ENCODE measurements around the gene SPNS3.

Gene SPNS3

DNA sequence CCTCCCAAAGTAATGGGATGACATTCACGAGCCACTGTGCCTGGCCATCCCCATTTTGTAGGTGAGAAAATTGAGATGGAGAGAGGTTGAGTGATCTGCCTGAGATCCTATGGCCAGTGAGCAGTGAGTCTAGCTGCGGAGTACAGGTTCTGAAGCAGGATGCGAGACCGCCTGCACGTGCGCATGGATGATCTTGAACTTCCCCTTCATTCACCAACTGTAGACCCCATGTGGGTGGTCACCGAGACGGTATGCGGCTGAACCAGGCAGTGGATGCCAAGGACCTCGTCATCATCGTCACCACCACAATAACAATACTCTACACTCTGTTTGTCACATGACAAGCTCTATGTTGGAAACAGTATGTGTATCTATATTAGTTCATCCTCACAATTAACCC lies 6.2 kb upstream of the SPNS3 start:
- DNase-seq (ENCODE audit: low read depth) = no peak

DNA sequence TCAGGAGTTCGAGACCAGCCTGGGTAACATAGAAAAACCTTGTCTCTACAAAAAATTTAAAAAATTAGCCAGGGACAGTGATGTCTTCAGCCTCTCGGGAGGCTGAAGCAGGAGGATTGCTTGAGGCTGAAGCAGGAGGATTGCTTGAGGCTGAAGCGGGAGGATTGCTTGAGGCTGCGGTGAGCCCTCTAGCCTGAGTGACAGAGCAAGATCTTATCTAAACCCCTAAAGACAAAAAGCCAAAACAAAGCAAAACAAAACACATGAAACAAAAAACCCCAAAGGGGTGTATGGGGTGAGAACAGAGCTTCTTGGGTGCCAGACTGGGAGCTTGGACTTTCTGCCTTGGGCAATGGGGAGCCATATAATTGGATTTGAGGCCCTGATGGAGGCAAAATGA lies 2.6 kb downstream of the SPNS3 start:
- DNase-seq (ENCODE audit: low read depth) = no peak

DNA sequence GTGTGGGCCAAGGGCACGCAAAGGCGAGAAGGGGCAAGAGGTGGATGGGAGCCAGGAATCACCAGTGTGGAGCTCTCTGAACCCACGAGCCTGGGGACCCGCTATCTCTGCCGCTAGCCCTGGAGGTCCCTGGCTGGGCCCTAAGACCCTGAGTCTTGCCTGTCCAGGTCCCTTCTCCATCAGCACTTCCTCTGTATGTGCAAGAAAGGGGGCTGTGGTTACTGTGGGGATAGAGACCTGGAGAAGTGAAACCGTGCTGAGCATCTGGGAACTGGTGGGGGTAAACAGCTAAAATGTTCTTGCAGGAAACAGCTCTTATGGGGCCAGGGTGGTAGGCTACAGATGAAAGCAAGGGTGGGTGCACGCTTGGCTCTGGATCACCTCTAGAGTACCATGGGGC lies 3.1 kb downstream of the SPNS3 start:
- no peak for DNase-seq (ENCODE audit: low read depth)

DNA sequence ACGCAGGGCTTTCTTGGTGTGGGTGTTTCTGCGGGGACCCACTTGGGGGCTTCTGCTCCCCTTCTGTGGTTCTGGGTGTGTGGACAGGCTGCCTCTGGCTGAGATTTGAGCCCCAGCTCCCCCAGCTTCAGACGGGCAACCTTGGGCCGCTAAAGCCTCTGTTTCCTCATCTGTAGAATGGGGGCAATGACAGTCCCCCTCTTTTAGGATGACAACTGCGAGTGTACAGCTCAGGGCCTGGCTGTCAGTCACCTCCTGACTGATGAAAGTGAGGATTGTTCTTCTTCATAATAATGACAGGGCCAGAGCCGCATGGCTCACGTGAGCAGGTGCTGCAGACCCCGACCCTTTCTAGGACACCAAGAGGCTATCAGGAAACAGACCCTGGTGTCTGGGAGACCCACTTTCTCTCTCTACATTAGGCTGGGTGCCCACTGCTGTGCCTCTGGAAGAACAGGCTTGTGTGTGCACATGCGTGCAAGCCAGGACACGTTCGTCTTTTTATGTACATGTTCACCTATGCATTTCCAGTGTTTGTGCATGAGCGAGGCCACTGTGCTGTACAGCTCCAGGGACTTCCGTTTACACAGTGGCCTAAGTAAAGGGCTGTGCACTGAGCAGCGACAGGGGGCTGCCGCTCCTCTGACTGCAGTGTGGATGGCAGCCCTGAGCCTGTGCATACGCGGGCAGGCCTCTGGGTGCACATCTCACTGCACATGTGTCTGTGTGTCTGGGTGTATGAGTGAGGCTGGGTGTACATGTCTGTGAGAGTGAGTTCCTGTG lies 4.6 kb downstream of the SPNS3 start:
- DNase-seq (ENCODE audit: low read depth) = no peak

DNA sequence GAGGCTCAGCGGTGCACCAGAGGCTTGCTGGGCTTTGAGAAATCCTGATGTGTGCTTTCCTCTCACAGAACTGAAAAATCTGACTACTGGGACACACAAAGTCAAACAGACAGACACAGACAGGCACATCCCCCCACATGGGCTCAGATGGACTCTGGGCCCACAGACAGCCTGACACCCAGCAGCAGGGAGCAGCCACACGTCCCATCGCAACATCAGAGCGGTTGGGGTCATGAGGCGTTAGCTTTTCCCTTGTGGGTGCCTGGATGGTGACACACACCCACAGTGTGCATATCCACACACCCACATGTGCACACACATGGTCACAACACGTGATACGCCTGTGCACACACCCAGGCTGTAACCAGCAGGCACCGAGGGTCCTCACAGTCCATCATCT lies 6.3 kb downstream of the SPNS3 start:
- DNase-seq (ENCODE audit: low read depth) = no peak

DNA sequence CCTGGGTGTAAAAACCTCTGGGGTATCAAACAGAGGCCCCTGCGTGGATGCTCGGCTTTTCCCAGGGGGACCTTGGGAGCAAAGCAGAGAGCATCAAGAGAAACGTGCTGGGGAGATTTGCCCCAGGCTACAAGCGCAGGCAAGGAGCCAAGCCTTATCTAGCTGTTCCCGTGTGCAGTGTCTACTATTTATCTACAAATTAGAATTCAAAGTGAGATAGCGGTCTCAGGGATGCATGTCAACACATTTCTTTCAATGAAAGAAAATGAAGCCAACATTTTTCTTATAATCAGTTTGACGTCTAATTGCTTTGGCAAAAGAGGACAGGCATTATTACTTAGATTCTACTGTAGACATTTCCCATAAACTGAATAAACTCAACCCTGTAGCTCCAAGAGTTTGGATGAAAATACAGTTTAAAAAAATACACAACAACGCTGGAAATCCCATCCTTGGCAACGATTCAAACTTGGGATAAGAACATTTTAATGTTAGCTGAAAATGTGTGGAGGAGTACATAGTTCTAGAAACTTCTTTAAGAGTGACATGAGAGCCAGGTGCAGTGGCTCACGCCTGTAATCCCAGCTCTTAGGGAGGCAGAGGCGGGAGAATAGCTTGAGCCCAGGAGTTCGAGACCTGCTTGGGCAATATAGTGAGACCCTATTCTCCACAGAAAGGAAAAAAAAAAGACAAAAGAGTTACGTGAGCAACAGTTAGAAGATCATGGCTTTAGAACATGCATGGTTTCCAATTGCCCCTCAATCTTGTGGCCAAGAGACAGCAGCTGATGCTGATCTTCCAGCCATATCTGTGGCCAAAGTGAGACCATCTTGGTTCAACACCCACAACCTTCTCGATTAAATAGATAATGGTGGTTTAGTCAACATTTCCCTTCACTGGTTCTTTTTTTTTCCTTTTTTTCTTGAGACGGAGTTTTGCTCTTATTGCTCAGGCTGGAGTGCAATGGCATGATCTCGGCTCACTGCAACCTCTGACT lies 7.2 kb downstream of the SPNS3 start:
- DNase-seq (ENCODE audit: low read depth) = peak; percentile 9

DNA sequence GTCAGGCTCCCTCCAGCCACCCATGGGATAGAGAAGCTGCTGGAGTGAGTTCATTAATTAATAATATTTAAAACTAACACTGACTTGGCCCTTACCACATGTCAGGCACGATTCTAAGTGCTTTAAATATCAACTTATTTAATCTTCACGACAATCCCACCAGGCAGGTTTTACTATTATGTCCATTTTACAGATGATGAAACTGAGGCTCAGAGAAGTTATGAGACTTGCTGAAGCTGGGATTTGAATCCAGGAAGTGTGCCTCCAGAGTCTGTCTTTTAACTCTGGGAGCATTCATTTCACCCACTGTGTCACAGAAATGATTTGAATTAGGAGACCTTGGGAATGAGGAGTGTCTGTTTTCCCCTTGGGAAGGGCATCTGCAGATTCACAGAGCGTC lies 8.8 kb downstream of the SPNS3 start:
- no peak for DNase-seq (ENCODE audit: low read depth)

DNA sequence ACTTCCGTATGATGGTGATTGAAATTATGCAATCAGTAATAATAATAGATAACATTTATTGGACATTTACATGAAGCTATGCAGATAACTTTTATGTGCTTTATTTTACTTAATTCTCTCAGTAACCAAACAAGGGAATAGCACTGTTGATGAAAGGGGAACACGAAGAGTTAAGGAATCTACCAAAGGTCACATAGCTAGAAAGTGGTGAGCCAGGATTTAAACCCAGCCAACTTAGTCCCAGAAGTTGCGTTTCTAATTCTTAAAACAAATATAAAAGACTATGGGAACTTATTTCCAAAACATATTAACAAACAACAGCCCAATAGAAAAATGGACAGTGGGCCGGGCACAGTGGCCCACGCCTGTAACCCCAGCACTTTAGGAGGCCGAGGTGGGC lies 9.7 kb downstream of the SPNS3 start:
- DNase-seq (ENCODE audit: low read depth) = no peak

DNA sequence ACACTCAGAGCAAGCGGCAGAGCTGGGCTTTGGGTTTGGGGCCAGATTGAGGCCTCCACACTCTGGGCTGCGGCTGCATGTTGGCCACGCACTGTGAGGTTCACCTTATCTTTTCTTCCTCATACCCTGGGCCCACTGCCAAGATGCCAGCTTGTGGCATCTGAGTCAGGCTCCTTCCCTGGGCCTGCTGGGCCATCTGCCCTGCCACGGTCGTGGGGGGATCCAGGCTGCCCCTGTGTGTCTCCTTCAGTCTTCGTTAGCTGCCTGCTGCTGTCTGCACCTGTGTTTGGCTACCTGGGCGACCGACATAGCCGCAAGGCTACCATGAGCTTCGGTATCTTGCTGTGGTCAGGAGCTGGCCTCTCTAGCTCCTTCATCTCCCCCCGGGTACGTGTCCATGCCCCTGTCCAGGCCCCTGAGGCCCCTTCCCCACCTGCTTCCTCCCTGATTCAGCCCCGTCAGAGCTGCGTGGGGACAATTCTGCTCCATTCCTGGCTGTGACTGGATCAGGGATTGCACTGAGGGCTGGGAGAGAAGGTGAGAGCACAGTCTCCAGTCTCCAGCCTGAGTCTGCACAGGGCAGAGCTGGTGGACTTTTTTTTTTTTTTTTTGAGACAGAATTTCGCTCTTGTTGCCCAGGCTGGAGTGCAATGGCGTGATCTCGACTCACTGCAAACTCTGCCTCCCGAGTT lies 11.2 kb downstream of the SPNS3 start:
- DNase-seq (ENCODE audit: low read depth) = no peak

DNA sequence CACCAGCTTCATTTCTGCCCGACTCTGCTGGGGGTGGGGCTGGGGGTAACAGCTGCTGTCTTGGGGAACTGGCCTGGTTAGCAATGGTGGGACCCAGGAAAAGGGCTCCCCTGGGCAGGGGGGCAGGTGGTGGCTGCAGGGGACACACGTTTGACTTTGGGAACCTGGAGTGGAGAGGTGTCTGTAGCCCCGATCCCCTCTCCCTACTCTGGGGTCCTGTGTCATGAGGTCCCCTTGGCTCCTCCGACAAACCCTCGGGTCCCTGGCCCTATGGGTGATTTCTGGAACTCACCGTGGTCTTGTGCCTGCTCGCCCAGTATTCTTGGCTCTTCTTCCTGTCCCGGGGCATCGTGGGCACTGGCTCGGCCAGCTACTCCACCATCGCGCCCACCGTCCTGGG lies 12.0 kb downstream of the SPNS3 start:
- no peak for DNase-seq (ENCODE audit: low read depth)

DNA sequence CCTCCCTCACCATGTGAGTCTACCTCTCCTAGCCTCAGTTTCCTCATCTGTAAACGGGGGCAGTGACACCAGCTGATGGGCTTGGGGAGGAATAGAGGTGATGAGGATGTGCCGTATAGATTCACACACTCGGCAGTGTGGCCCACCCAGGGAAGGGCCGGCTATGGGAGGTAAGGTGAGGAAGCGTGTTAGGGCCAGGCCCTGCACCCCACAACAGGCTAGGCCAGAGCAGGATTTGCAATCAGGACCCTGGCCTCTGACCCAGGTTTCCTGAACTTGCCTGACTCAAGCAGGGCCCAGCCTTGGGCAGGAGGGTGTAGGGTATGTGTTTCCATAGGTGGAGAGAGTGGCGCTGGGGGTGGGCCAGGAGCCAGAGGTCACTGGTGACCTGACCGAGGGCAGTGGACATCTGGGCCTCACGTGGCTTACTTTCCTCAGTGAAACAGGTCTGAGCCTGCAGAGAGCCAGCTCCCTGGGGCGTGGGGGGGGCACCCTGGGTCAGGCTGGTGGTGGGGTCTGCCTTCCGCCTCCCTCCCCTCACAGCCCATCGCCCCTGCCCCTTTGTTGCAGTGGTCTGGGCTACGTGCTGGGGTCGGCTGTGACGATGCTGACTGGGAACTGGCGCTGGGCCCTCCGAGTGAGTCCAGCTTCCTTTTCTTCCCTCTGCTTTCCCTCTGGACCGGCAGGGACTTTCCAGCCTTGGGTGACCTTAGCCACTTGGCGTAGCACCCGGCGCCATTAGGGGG lies 12.8 kb downstream of the SPNS3 start:
- DNase-seq (ENCODE audit: low read depth) = no peak

DNA sequence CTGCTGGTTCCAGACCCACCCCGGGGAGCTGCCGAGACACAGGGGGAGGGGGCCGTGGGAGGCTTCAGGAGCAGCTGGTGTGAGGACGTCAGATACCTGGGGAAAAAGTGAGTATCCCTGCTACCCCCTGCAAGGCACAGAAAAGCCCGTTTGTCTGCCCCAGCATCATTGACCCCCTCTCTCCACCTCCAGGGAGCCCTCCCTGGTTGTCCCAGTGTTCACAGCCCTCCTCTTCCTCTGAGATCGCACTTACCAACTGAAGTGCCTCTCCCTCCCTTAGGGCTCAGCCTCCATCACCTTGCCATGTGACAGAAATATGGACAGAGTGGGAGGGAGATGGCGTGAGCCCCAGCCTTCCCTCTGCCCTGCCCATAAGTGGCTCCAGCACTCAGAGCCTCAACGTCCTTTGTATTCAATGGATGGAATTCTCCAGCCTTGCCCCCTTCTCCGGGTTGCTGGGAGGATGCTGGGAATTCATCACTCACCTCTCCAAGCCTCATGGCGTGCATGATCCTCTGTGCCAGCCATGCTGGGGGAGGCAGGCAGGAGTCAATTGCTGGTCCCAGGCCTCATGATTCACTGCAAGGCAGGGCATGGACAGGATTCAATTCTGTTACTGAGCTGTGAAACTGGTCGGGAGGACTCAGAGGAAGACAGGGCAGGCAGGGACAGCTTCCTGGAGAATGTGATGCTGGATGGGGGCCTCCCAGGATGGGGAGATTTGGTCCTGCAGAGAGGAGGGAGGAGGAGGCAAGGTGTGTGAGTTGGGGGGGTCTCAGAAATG lies 14.6 kb downstream of the SPNS3 start:
- no peak for DNase-seq (ENCODE audit: low read depth)

DNA sequence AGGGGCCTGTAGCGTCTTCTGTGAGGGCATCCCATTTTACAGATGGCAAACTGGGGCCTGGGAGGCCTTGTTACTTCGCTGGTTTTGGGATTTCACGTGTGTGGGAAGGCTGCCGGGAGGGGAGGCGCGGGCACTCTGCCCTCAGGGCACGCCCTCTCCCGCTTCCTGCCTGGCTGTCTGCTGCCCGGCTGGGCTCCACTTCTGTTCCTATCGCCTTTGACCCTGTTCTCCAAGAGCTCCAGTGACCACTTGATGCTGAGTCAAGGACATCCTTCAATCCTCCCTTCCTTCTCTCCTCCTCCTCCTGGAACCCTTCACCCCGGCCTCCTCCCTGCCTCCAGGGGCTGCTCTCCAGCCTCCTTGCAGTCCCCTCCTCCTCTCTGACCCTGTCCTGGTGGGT lies 16.0 kb downstream of the SPNS3 start:
- DNase-seq (ENCODE audit: low read depth) = no peak

DNA sequence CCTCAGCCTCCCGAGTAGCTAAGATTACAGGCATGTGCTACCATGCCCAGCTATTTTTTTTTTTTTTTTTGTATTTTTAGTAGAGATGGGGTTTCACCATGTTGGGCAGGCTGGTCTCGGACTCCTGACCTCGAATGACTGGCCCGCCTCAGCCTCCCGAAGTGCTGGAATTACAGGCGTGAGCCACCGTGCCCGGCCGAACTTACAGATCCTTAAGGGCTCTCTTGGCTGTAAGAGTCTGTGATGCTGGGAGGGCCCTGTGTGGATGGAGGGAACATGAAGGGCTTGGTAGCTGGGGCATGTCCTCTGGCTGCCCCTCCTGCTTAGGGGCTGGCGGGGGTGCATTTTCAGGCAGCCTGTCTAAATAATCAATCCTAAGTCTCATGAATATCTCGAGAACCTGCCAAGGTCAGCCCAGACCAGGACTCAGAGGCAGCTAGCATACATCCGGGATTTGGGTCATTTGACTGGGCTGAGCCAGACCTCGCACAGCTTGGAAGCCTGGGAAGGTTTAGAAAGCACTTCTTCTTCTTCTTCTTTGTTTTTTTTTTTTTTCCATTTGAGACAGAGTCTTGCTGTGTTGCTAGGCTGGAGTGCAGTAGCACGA lies 17.1 kb downstream of the SPNS3 start:
- no peak for DNase-seq (ENCODE audit: low read depth)

DNA sequence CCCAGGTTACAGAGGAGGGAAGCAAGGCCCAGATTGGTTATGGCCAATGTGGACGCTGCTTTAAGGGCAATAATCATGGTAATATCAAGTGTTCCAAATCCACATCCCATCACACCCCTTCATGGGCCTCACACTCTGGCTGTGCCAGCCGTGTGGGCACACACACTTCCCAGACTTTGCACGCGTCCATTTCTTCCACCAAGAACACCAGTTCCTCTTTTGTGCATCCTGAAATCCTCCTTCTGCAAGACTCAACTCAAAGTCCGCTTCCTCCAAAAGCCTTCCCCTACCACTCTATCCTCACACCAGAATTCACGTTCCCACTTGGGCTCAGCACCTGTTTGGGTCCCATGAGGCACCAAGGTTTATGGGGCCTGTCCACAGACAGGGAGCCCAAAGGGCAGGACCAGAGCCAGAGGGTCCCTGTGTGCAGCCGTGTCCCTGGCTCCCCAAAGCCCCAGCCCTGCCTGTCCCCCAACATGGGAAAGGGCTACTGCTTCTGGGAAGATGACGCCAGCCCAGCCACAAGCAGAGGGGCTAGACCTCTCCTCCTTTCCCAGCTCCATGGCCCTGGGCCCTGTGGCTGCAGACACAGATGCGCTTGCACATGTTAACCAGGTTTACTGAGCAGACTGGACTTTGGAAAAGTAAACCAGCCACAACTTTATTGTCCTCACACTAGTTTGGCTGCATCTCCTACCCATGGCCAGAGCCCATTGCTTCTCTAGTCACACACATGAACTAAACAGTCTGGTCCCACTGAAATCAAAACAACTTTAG lies 20.3 kb downstream of the SPNS3 start:
- DNase-seq (ENCODE audit: low read depth) = no peak

DNA sequence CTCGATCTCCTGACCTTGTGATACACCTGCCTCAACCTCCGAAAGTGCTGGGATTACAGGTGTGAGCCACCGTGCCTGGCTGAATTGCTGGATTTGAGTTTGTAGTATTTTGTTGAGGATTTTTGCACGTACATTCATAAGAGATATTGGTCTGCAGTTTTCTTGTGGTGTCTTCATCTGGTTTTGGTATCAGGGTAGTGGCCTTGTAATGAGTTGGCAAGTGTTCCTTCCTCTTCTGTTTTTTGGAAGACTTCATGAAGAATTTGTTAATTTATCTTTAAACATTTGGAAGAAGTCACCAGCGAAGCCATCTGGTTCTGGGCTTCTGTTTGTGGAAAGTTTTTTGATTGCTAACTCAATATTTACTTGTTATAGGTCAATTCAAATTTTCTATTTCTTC lies 26.9 kb downstream of the SPNS3 start:
- no peak for DNase-seq (ENCODE audit: low read depth)

DNA sequence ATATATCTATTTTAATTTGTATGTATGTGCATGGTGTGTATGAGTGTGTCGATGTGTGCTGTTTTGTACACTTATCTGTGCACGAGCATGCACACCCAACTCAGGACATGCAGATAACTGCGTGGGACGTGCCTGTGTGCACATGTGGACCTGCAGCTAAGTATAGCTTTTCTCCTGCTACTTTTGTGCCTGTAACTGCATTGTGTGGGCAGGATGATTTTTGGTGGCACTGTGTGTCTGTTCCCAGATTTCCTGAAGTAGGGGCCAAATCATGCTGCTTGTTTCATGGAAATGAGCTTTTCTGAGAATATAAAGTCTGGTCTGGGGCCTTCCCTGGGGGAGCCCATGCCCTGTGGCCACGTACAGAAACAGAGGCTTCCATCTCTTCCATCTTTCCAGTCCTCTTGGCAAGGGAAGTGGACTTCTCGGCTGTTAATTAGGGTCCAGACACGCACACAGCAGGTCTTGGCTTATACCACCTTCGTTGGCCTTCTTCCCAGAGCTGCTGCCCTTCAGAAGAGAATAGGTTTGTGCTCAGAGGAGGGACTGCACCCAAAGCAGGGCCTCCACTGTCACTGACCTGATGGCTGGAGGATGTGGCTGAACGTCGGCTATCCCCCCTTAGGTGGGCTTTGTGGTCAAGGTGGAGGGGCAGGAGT lies 30.2 kb downstream of the SPNS3 start:
- DNase-seq (ENCODE audit: low read depth) = no peak

DNA sequence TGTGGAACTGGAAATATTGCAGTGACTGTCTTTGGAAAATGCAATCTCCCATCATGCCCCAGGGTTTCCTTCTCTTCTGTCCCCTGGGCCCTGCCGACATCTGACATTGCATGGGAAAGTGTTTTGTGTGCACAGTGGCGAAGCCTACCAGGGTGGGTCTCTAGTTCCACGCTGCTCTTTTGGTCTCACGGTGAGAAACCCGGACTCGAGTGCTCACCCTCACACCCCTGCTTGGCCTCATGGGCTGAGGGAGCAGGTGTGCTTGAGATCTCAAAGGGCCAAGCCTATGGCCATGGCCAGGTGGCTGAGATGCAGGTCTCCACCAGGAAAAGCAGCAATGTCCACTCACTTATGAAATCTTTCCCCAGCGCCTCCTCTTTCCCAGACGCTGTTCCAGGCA lies 32.0 kb downstream of the SPNS3 start:
- no peak for DNase-seq (ENCODE audit: low read depth)

DNA sequence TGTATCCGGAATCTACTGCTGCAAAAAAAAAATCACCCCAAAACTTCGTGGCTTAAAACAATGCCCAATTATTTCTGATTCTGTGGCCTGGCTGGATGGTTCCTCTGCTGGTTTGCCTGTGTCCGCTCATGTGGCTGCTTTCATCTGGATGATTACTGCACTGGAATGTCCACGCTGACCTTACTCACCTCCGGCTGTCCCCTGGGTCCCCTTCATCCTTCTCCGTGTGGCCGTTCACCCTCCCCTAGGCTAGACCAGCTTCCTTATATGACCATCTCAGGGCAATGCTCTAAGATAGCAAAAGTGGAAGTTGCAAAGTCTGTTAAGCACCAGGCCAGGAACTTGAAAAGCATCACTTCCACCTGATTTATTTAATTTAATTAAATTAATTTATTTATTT lies 33.5 kb downstream of the SPNS3 start:
- DNase-seq (ENCODE audit: low read depth) = no peak

All from iris pigment epithelial cell (primary cell).